A673 (cell line): ENCODE data around the gene TLR1. TPM values are rescaled to one million over a fixed set of nuclear protein-coding genes. Genes with fewer than 3 reads are reported as not detected.

ENCODE experiments used
- BruUV-seq: library from RNA; stranded (reverse); fragments of 400-500 nt; replicated peaks from 2 replicates; lab custom pipeline; 2021; lab: Mats Ljungman, UMichigan
- CTCF ChIA-PET: fragments of 300-600 bp; sonication (Branson Sonifier 250); formaldehyde crosslinking; loops from one replicate; lab custom pipeline; 2022; ENCODE audit warnings: antibody characterized with exemption; lab: Charles Lee
- POLR2A ChIA-PET: fragments of 300-600 bp; sonication (Branson Sonifier 250); formaldehyde crosslinking; loops from one replicate; lab custom pipeline; 2022; ENCODE audit warnings: antibody characterized with exemption; ENCODE audit not compliant: low non-redundant PET; lab: Charles Lee
- DNase-seq: peaks from one replicate; pipeline ENCODE4 v3.0.0-alpha.2; 2015; ENCODE audit warnings: low spot score
- H3K27ac ChIP-seq: fragments of 200-600 bp; sonication (generic); 2 replicates; pipeline ENCODE4 v1.5.1; 2016; ENCODE audit warnings: mixed run types, low read depth, mild to moderate bottlenecking, mixed read lengths, antibody characterized with exemption, low read length; ENCODE audit not compliant: poor library complexity, severe bottlenecking
- H3K27me3 ChIP-seq: fragments of 200-600 bp; sonication (generic); replicated peaks from 2 replicates; pipeline ENCODE4 v1.6.1; 2017; ENCODE audit warnings: mixed run types, low read depth, mild to moderate bottlenecking, mixed read lengths, antibody characterized with exemption, low read length; ENCODE audit not compliant: insufficient read depth, poor library complexity
- H3K36me3 ChIP-seq: fragments of 200-600 bp; sonication (generic); 2 replicates; pipeline ENCODE4 v1.6.1; 2016; ENCODE audit warnings: mixed run types, mild to moderate bottlenecking, mixed read lengths, antibody characterized with exemption, low read length; ENCODE audit not compliant: insufficient read depth, poor library complexity, severe bottlenecking
- H3K4me1 ChIP-seq: fragments of 200-600 bp; sonication (generic); 2 replicates; pipeline ENCODE4 v1.6.1; 2017; ENCODE audit warnings: mixed run types, mild to moderate bottlenecking, mixed read lengths, antibody characterized with exemption, low read length; ENCODE audit not compliant: insufficient read depth, poor library complexity, severe bottlenecking
- H3K4me3 ChIP-seq: fragments of 200-600 bp; sonication (generic); 2 replicates; pipeline ENCODE4 v1.5.1; 2016; ENCODE audit warnings: low read depth, mixed run types, mild to moderate bottlenecking, mixed read lengths, low read length; ENCODE audit not compliant: poor library complexity, severe bottlenecking
- H3K9me3 ChIP-seq: fragments of 200-600 bp; sonication (generic); 2 replicates; pipeline ENCODE4 v1.6.1; 2016; ENCODE audit warnings: mixed run types, low read depth, mild to moderate bottlenecking, mixed read lengths, antibody characterized with exemption, low read length; ENCODE audit not compliant: poor library complexity, severe bottlenecking
- EZH2 ChIP-seq: fragments of 200-600 bp; sonication (generic); IDR thresholded peaks from 2 replicates; pipeline ENCODE4 v1.6.1; 2017; ENCODE audit warnings: borderline replicate concordance, low read depth, mild to moderate bottlenecking, mixed read lengths, antibody characterized with exemption, low read length; ENCODE audit not compliant: poor library complexity, severe bottlenecking
- intact Hi-C: fragments of 100-400 bp; cut with micrococcal nuclease; formaldehyde crosslinking; loops from one replicate; pipeline ENCODE4 v1.10.0; 2022; ENCODE audit not compliant: unreplicated experiment
- total RNA-seq: library from RNA; stranded (reverse); gene quantifications from 2 replicates; pipeline ENCODE4 v1.2.3, GENCODE V29; 2021
- TF ChIP-seq, protein P1 (sequence below): fragments of 300-800, 200-600 bp; sonication (generic); conservative IDR thresholded peaks from 2 replicates; pipeline ENCODE4 v1.5.1; 2017; ENCODE audit warnings: low read depth, mild to moderate bottlenecking, antibody characterized with exemption, low read length, moderate library complexity, mixed read lengths

TLR1 gene
- total RNA-seq, 1 experiment from 2014 or later = 0.37 TPM

DNA sequence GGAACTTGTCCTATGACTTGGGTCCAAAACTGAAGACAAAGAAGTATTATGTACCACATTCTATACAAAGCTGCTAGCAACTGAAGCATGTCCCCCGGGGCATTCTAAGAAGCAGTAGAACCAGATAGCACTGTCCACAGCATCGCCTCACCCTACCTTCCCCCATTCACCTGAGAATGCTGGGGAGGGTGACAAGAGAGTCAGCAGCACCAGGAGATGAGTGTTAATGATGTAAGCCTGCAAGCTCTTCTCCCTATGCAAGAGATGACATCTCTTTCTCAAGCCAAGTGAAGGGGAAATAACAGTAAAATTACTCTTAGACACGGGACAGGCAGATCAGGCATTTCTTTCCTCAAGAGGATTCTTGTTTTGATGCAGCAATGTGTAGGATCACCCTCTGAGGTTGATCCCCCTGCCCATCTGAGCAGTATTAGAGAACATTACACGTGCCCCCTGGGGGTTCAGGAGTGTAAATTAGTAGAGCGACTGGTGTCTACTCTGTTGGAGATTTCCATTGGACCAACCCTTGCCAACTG lies 13.9 kb upstream of the TLR1 start:
- Histone ChIP-seq H3K36me3 (no peaks in the 10 kb centered on the region), H3K27me3 (no peaks in the 10 kb centered on the region), H3K4me3 (no peak overlapping the region), H3K9me3 (no peaks in the 10 kb centered on the region), H3K4me1 (no peaks in the 10 kb centered on the region), H3K27ac (no peak overlapping the region)
- BruUV-seq = no TSS peak
- TF ChIP-seq, protein P1, sequence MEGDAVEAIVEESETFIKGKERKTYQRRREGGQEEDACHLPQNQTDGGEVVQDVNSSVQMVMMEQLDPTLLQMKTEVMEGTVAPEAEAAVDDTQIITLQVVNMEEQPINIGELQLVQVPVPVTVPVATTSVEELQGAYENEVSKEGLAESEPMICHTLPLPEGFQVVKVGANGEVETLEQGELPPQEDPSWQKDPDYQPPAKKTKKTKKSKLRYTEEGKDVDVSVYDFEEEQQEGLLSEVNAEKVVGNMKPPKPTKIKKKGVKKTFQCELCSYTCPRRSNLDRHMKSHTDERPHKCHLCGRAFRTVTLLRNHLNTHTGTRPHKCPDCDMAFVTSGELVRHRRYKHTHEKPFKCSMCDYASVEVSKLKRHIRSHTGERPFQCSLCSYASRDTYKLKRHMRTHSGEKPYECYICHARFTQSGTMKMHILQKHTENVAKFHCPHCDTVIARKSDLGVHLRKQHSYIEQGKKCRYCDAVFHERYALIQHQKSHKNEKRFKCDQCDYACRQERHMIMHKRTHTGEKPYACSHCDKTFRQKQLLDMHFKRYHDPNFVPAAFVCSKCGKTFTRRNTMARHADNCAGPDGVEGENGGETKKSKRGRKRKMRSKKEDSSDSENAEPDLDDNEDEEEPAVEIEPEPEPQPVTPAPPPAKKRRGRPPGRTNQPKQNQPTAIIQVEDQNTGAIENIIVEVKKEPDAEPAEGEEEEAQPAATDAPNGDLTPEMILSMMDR = no peak
- TF ChIP-seq EZH2 = no peak
- DNase-seq = no peak
- CTCF ChIA-PET = no interaction called here
- intact Hi-C loops = no loop called here
- POLR2A ChIA-PET = no interaction called here

- Histone ChIP-seq H3K27ac (no peak overlapping the region), H3K9me3 (no peaks in the 10 kb centered on the region), H3K36me3 (no peaks in the 10 kb centered on the region), H3K27me3 (peaks cover 3% of the 10 kb centered on the region), H3K4me3 (no peak overlapping the region), H3K4me1 (no peaks in the 10 kb centered on the region)
- TF ChIP-seq, protein P1 = no peak
- TF ChIP-seq EZH2 = no peak
- ChIA-PET POLR2A (no interaction called here), CTCF (no interaction called here)
- BruUV-seq = no TSS peak
- intact Hi-C loops = no loop called here
- no peak for DNase-seq
Measured at GRCh38 chr4:38815885-38816782, 11.5 kb upstream of the TLR1 start.

- TF ChIP-seq, protein P1 = no peak
- no peak for TF ChIP-seq EZH2
- no peaks in the 10 kb centered on the region for H3K9me3 ChIP-seq
- H3K27ac ChIP-seq = no peak overlapping the region
- peaks cover 3% of the 10 kb centered on the region for H3K27me3 ChIP-seq
- no peak for DNase-seq
- no TSS peak for BruUV-seq
- ChIA-PET POLR2A (no interaction called here), CTCF (no interaction called here)
- intact Hi-C loops = no loop called here
- no peak overlapping the region for H3K4me3 ChIP-seq
- no peaks in the 10 kb centered on the region for H3K36me3 ChIP-seq
- H3K4me1 ChIP-seq = no peaks in the 10 kb centered on the region
Measured at GRCh38 chr4:38814386-38814785, 9.8 kb upstream of the TLR1 start.
